Measurements from ENCODE around the gene ZNF431.

- TF ChIP-seq, protein P1, sequence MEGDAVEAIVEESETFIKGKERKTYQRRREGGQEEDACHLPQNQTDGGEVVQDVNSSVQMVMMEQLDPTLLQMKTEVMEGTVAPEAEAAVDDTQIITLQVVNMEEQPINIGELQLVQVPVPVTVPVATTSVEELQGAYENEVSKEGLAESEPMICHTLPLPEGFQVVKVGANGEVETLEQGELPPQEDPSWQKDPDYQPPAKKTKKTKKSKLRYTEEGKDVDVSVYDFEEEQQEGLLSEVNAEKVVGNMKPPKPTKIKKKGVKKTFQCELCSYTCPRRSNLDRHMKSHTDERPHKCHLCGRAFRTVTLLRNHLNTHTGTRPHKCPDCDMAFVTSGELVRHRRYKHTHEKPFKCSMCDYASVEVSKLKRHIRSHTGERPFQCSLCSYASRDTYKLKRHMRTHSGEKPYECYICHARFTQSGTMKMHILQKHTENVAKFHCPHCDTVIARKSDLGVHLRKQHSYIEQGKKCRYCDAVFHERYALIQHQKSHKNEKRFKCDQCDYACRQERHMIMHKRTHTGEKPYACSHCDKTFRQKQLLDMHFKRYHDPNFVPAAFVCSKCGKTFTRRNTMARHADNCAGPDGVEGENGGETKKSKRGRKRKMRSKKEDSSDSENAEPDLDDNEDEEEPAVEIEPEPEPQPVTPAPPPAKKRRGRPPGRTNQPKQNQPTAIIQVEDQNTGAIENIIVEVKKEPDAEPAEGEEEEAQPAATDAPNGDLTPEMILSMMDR (IDR thresholded peaks at IDR 0.05): no peak
- no peak for TF ChIP-seq POLR2A (IDR thresholded peaks at IDR 0.05)
These were observed 13.9 kb upstream of the ZNF431 start for GRCh38 chr19:21127898-21128297.

Data from heart left ventricle (tissue), 13 donors.